Thoracic aorta (tissue), 2 donors: Measurements from ENCODE around the gene UBE2QL1. TPM values are rescaled to one million over a fixed set of nuclear protein-coding genes. Genes with fewer than 3 reads are reported as not detected.

ENCODE experiments used
- ATAC-seq: fragments of 150-250 bp; one replicate; pipeline ENCODE4 v1.8.0; 2017; ENCODE audit warnings: low read depth; ENCODE audit not compliant: insufficient number of reproducible peaks, low FRiP score
- DNase-seq: peaks from one replicate; pipeline ENCODE4 v3.0.0-alpha.2; 2020; ENCODE audit warnings: low spot score
- H3K27ac ChIP-seq, 2 donors: fragments of 200-600 bp; sonication (generic); 1 replicate in 1 of 2; 2 replicates in 1 of 2; pipeline ENCODE4 v1.5.1; 2016; ENCODE audit warnings: mild to moderate bottlenecking in 2 of 2, moderate library complexity in 2 of 2
- H3K27me3 ChIP-seq: fragments of 200-600 bp; sonication (generic); replicated peaks from 2 replicates; pipeline ENCODE4 v1.6.0; 2016; ENCODE audit warnings: mild to moderate bottlenecking; ENCODE audit not compliant: insufficient read depth
- H3K36me3 ChIP-seq: fragments of 200-600 bp; sonication (generic); one replicate; pipeline ENCODE4 v1.5.1; 2016
- H3K4me1 ChIP-seq, 2 donors: fragments of 200-600 bp; sonication (generic); 1 replicate in 1 of 2; 2 replicates in 1 of 2; pipeline versions ENCODE4 v1.5.1 to v1.6.0; 2016; ENCODE audit warnings: low read depth in 2 of 2, mild to moderate bottlenecking in 1 of 2; ENCODE audit not compliant: control insufficient read depth in 1 of 2
- H3K4me3 ChIP-seq: fragments of 200-600 bp; sonication (generic); 2 replicates; pipeline ENCODE4 v1.5.1; 2016; ENCODE audit warnings: mild to moderate bottlenecking
- H3K9me3 ChIP-seq: fragments of 200-600 bp; sonication (generic); 2 replicates; pipeline ENCODE4 v1.5.1; 2016
- CTCF ChIP-seq: fragments of 200-600 bp; sonication (generic); IDR thresholded peaks from one replicate; pipeline ENCODE4 v1.5.1; 2019; ENCODE audit warnings: antibody characterized with exemption
- total RNA-seq, 2 donors: library from RNA; depleted of rRNA; stranded (reverse); fragments of >200 nt; gene quantifications; one replicate each; pipeline versions ENCODE4 v1.1.0 to v1.2.3, GENCODE V29; 2016

The UBE2QL1 gene
- total RNA-seq, 2 donors from 2014 or later = 3.2 to 3.5 TPM

GRCh38 chr5:6452622-6453504, 4.2 kb downstream of the UBE2QL1 start:
- Histone ChIP-seq H3K36me3 (no peaks in the 10 kb centered on the region), H3K4me1 (peaks cover 0 to 52% of the 10 kb centered on the region in 2 donors), H3K27ac (peak overlapping the region; percentile 44 to 56), H3K9me3 (no peaks in the 10 kb centered on the region), H3K4me3 (peak overlapping the region; percentile 44), H3K27me3 (no peaks in the 10 kb centered on the region)
- ATAC-seq = no peak
- no peak for TF ChIP-seq CTCF
- DNase-seq = no peak

- Histone ChIP-seq H3K4me1 (peaks cover 0 to 52% of the 10 kb centered on the region in 2 donors), H3K36me3 (no peaks in the 10 kb centered on the region), H3K4me3 (peak overlapping the region; percentile 2), H3K27ac (peak overlapping the region; percentile 44 to 56), H3K9me3 (no peaks in the 10 kb centered on the region), H3K27me3 (no peaks in the 10 kb centered on the region)
- no peak for ATAC-seq
- DNase-seq = no peak
- TF ChIP-seq CTCF = no peak
These were observed 5.4 kb downstream of the UBE2QL1 start for GRCh38 chr5:6453937-6454560.

- DNase-seq (peak; percentile 10), ATAC-seq (peak; percentile 58)
- peaks cover 0 to 52% of the 10 kb centered on the region in 2 donors for H3K4me1 ChIP-seq
- no peak for TF ChIP-seq CTCF
- H3K9me3 ChIP-seq = no peaks in the 10 kb centered on the region
- peak overlapping the region; percentile 2 for H3K4me3 ChIP-seq
- H3K27me3 ChIP-seq = no peaks in the 10 kb centered on the region
- H3K36me3 ChIP-seq = no peaks in the 10 kb centered on the region
- peak overlapping the region; percentile 44 to 56 for H3K27ac ChIP-seq
These were observed 6.0 kb downstream of the UBE2QL1 start for GRCh38 chr5:6454628-6455053.

- DNase-seq (no peak), ATAC-seq (no peak)
- H3K36me3 ChIP-seq = no peaks in the 10 kb centered on the region
- no peaks in the 10 kb centered on the region for H3K9me3 ChIP-seq
- H3K27me3 ChIP-seq = no peaks in the 10 kb centered on the region
- no peak for TF ChIP-seq CTCF
- peak overlapping the region in 1 of 2 donors; percentile 44 for H3K27ac ChIP-seq
- H3K4me1 ChIP-seq = peaks cover 0 to 49% of the 10 kb centered on the region in 2 donors
- no peak overlapping the region for H3K4me3 ChIP-seq
These were observed 7.0 kb downstream of the UBE2QL1 start for GRCh38 chr5:6455571-6456200.
